ENCODE measurements around the gene BLMH.

BLMH gene

DNA sequence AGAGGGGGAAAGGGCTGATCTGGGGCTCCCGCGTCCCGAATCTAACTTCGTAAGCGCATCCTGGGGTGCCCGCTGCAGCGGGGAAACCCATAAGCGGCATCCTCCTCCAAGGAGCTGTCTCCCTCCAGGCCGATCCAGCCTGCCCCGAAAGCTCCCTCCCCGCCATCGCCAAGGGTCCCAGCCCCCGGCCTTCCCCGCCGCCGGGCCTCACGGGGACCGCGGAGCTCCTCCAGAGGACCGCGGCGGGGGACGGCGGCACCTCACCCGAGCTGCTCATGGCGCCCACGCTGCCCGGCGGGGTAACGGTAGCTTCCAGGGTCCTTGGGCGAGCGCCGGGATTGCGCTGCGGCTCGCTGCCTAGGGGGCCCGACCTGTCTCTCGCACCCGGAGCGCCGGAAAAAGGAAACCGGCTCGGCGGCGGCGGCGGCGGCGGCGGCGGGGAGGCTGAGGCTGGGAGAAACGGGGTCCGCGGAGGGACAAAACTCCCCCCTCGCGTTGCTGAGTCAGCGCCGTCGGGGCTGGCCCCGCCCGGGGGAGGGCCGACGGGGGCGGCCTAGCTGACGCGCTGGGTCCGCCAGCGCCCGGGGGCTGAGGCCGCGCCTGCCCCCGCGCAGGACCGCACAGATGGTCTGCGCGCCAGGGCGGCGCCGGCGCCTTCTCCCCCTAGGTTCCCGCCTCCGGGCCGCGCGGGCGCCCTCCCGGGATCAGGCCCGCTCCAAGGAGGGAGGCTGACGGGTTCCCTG lies at the start of gene BLMH:
BLMH (minus strand) TSS at position 402 of the 743 bp plus-strand sequence; CDS start at position 277, 125 bp downstream.
- DNase-seq (ENCODE audit: low spot score), result peak; percentile 89

DNA sequence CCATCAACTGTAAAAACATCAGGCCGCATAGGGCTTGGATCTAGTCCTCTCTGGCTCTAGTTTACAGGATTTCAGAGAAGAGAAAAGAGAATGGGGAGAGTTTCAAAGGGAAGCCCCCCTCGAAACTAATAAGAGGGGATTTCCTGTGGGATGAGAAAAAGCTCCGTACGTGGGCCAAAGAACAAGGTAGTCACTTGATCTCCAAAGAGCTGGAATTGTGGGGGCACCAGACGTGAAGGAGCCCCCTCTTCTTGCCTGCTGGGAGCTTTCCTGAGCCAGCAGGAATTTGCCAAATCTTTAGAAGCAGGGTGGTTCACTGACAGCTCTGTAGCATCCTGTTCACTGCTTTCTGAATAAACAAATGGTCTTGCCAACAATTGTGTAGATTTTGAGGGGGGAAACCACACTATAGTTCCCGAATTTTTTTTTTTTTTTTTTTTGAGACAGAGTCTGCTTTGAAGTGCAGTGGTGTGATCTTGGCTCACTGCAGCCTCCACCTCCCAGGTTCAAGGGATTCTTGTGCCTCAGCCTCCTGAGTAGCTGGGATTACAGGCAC lies 49.1 kb upstream of the BLMH start:
- no peak for DNase-seq (ENCODE audit: low spot score)

- no peak for DNase-seq (ENCODE audit: low spot score)
These were observed 47.3 kb upstream of the BLMH start for GRCh38 chr17:30339086-30339485.

DNA sequence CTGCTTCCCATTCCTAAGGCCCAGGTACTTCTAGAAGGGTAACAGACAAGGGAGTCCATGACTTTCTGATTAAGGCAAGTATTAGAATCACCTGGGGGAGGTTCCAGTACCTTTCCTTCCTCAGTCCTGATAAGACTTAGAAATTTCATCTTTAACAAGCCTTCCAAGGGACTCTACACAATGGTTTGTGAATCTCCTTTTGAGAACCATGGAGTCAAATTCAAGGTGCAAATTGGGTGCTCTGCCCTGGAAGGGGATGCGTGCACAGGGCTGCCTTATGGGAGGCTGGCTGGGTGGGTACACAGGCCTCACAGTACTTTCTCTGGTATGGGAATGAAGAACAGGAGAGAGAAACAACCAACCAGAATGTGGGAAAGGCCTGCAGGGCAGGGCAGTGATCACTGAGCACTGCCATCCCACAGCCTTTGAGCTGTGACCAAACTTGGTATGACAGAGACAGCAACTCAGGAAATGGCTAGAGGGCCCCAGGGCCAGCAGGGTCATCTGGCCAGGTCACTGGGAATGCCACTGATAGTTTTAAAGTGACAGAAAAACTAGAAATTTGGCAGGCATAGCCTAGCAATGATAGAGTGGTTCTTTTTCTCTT lies 45.8 kb upstream of the BLMH start:
- DNase-seq (ENCODE audit: low spot score), result no peak

GRCh38 chr17:30336369-30337171 lies 44.8 kb upstream of the BLMH start:
- peak; percentile 59 for DNase-seq (ENCODE audit: low spot score)

GRCh38 chr17:30334421-30334820 lies 42.7 kb upstream of the BLMH start:
- no peak for DNase-seq (ENCODE audit: low spot score)

GRCh38 chr17:30333503-30334360 lies 42.0 kb upstream of the BLMH start, which contains the start of gene TMIGD1:
TMIGD1 (minus strand) TSS chr17:30334057; CDS start chr17:30332133, 1,924 bp downstream.
- DNase-seq (ENCODE audit: low spot score), result no peak

DNA sequence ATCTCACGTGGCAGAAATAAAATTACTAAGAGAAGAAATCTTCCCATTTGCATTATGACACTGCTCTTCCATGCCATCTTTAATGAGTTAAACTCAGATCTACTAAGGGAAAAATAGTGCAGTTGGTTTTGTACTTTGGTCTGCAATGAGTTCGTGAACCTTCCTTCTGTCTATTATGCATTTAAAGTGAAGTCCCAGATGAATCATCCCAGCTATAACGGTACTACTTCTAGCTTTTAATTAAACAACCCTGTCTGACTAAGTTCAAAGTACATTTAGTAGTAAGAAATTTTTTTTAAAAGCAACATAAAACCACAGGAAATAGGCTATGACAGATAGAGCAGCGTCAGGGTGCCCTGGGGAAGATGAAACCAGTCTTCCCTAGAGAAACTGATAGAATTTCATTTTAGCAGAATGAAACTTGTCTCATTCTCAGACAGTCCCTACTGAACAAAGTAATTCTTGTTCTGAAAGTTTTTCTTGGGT lies 40.4 kb upstream of the BLMH start:
- no peak for DNase-seq (ENCODE audit: low spot score)

GRCh38 chr17:30326809-30327208 lies 35.1 kb upstream of the BLMH start:
- DNase-seq (ENCODE audit: low spot score), result no peak

GRCh38 chr17:30324723-30325122 lies 33.0 kb upstream of the BLMH start:
- no peak for DNase-seq (ENCODE audit: low spot score)

DNA sequence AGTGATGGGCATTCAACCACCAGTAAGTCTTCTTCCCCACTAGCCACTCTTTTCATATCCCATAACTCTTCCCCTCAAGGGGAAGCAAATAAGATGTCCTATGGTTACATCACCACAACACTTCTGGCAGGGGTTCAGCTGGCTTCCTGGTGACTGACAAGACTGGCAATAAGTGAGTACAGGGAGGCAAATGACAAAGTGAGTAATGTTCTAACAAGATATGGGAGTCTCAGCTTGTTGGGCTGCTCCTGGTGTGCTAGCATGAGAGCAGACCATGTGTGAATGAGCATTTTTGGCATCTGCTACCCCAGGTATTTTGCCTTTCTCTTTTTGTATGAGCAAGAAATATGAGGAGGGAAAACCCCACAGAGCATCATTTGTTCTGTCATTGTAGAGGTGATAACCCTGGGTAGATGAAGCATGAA lies 32.2 kb upstream of the BLMH start:
- peak; percentile 7 for DNase-seq (ENCODE audit: low spot score)

- peak; percentile 42 for DNase-seq (ENCODE audit: low spot score)
These were observed 31.6 kb upstream of the BLMH start for GRCh38 chr17:30323262-30323894.

GRCh38 chr17:30321314-30321713 lies 29.6 kb upstream of the BLMH start:
- DNase-seq (ENCODE audit: low spot score), result no peak

- no peak for DNase-seq (ENCODE audit: low spot score)
These were observed 26.4 kb upstream of the BLMH start for GRCh38 chr17:30318155-30318554.

- no peak for DNase-seq (ENCODE audit: low spot score)
These were observed 25.0 kb upstream of the BLMH start for GRCh38 chr17:30316736-30317135.

DNA sequence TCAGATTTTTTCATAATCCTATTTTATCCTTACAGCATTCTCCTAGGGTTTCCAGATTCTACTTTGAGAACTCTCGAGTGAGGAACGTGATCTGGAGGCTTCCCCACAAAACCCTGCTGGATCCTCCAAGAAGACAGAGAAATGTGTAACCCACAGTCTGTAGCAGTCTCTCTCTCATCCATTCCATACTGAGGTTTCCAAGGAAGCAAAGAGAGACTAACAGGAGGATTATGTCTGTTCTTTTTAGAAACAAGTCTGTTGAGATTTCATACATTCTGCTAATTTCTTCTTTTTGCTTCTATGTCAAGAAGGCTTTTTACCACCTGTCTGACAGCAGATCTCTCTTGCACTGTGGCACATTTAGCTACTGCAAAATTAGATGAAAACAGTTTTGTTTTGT lies 23.4 kb upstream of the BLMH start:
- DNase-seq (ENCODE audit: low spot score), result no peak

DNA sequence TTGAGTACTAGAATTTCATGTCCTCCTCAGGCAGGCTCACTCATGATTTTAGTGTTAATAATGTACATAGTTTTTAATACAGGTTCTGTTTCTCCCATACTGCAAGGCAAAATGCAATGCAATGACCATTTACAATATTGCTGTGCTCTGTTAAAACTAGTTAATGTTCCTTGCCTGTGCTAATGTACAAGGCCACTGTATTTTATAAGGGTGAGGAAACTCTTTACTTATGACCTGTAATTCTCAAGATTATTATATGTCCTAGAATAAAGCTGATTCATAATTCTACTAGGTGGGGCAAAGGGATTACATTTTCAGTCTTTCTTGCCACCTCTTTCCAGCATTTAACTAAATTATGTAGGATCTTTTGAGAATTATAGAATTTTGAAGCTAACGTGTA lies 22.7 kb upstream of the BLMH start:
- no peak for DNase-seq (ENCODE audit: low spot score)

DNA sequence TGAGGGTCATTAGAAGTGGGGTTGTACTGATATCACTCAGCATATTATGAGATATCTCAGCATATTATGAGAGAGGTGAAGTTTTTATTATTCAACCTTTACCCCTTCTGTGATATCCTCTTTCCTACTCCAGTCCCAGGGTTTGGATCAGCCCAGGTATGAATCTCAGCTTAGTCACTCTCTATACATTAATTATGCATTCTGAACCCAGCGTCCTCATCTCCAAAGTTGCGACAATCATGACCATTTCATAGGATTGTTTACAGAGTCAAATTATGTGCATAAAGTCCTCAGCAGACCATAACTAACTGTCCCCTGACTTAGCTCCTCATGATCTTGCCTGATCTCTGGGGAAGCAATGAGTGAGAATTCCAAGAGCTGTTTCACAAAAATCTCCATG lies 20.5 kb upstream of the BLMH start:
- DNase-seq (ENCODE audit: low spot score), result no peak

GRCh38 chr17:30310562-30310961 lies 18.8 kb upstream of the BLMH start:
- DNase-seq (ENCODE audit: low spot score), result no peak

GRCh38 chr17:30309591-30309990 lies 17.8 kb upstream of the BLMH start:
- no peak for DNase-seq (ENCODE audit: low spot score)

- DNase-seq (ENCODE audit: low spot score), result no peak
These were observed 16.7 kb upstream of the BLMH start for GRCh38 chr17:30308406-30308805.
